A549 (cell line): ENCODE measurements around the gene UNC5C. TPM values are rescaled to one million over a fixed set of nuclear protein-coding genes. Genes with fewer than 3 reads are reported as not detected.
A peak's percentile ranks its signal among the peaks of the same experiment; 100 is the strongest.

Source experiments
- ATAC-seq, 2 experiments: fragments of 200-7000 bp in 1 of 2; fragments of >200 bp in 1 of 2; cut with Nextera tagmentation in 1 of 2; cut with Tn5 transposase in 1 of 2; 3 replicates each; pipeline versions ENCODE4 v1.8.0 to v1.9.1; 2018 to 2020; ENCODE audit warnings: mild to moderate bottlenecking in 1 of 2, moderate library complexity in 1 of 2
- CTCF ChIA-PET: fragments of 300-600 bp; sonication (Branson Sonifier 250); formaldehyde crosslinking; extraction: SDS; loops from one replicate; lab custom pipeline; 2021; ENCODE audit warnings: antibody characterized with exemption, inconsistent platforms; lab: Yijun Ruan, JAX
- POLR2A ChIA-PET: fragments of 350-600 bp; formaldehyde crosslinking; extraction: SDS; loops from one replicate; lab custom pipeline; 2021; ENCODE audit warnings: antibody characterized with exemption, inconsistent platforms; lab: Yijun Ruan, JAX
- DNase-seq, 2 experiments: peaks; one replicate each; pipeline versions ENCODE4 v3.0.0 to v3.0.0-alpha.2; 2011 to 2016; ENCODE audit warnings: low read depth in 1 of 2, low spot score in 1 of 2
- FAIRE-seq: peaks from 2 replicates; lab custom pipeline; 2011; peaks lifted over from hg19 to GRCh38; lab: Jason Lieb, UNC
- H3K27ac ChIP-seq, 2 experiments: fragments of >200 bp; sonication (Bioruptor Twin); formaldehyde crosslinking; 3 replicates each; pipeline ENCODE4 v1.5.1; 2016 to 2017
- H3K4me1 ChIP-seq: fragments of >200 bp; sonication (Bioruptor Twin); formaldehyde crosslinking; 3 replicates; pipeline ENCODE4 v1.6.1; 2016
- H3K4me2 ChIP-seq: fragments of >200 bp; sonication (Bioruptor Twin); formaldehyde crosslinking; 3 replicates; pipeline ENCODE4 v1.6.1; 2016
- H3K4me3 ChIP-seq: fragments of >200 bp; sonication (Bioruptor Twin); formaldehyde crosslinking; 3 replicates; pipeline ENCODE4 v1.5.1; 2016
- H3K9me3 ChIP-seq: fragments of >200 bp; sonication (Bioruptor Twin); formaldehyde crosslinking; 3 replicates; pipeline ENCODE4 v1.6.1; 2016
- CBX2 ChIP-seq: fragments of 200-600 bp; sonication (generic); IDR thresholded peaks from 2 replicates; pipeline ENCODE4 v1.6.1; 2016; ENCODE audit warnings: low read depth, mild to moderate bottlenecking, borderline replicate concordance
- CHD4 ChIP-seq: fragments of 200-600 bp; sonication (generic); IDR thresholded peaks from 2 replicates; pipeline ENCODE4 v1.6.1; 2016; ENCODE audit warnings: antibody characterized with exemption, mild to moderate bottlenecking, borderline replicate concordance
- CTCF ChIP-seq: fragments of >200 bp; sonication (Bioruptor Twin); formaldehyde crosslinking; IDR thresholded peaks from 3 replicates; pipeline ENCODE4 v1.5.1; 2016
- ELK1 ChIP-seq: fragments of 150-350 bp; IDR thresholded peaks from 2 replicates; pipeline ENCODE4 v1.6.1; 2014; ENCODE audit warnings: low read depth, mild to moderate bottlenecking, low read length
- ESRRA ChIP-seq: fragments of 150-350 bp; IDR thresholded peaks from 2 replicates; pipeline ENCODE4 v1.6.1; 2014; ENCODE audit warnings: mild to moderate bottlenecking, low read length, borderline replicate concordance
- FOSL2 ChIP-seq, 2 experiments: fragments of 450-650 bp in 1 of 2; fragments of >200 bp in 1 of 2; sonication (Bioruptor Twin) in 1 of 2; formaldehyde crosslinking; IDR thresholded peaks; 2 replicates each; pipeline versions ENCODE4 v1.5.0 to v1.6.1; 2016 to 2020; ENCODE audit warnings: mild to moderate bottlenecking in 1 of 2, moderate library complexity in 1 of 2
- HDAC2 ChIP-seq: fragments of 200-600 bp; sonication (generic); IDR thresholded peaks from 2 replicates; pipeline ENCODE4 v1.6.1; 2016
- HEYL ChIP-seq: fragments of 250-450 bp; sonication (Bioruptor Pico); IDR thresholded peaks from 2 replicates; pipeline ENCODE4 v1.8.0; 2021; ENCODE audit warnings: mild to moderate bottlenecking, moderate library complexity
- HOXB5 ChIP-seq: fragments of 250-450 bp; sonication (Bioruptor Pico); IDR thresholded peaks from 2 replicates; pipeline ENCODE4 v1.5.0; 2020; ENCODE audit warnings: mild to moderate bottlenecking, moderate library complexity
- MAFK ChIP-seq: fragments of 450-650 bp; IDR thresholded peaks from 2 replicates; pipeline ENCODE4 v1.6.1; 2014; ENCODE audit not compliant: partially characterized antibody
- MYC ChIP-seq: IDR thresholded peaks from 2 replicates; pipeline ENCODE4 v1.6.1; 2012; ENCODE audit warnings: mild to moderate bottlenecking, inconsistent platforms, low read length, improper control_type of control experiment, borderline replicate concordance
- POLR2A ChIP-seq: IDR thresholded peaks from 2 replicates; pipeline ENCODE4 v1.6.1; 2012; ENCODE audit warnings: mild to moderate bottlenecking, low read length
- POLR2AphosphoS2 ChIP-seq: conservative IDR thresholded peaks from 2 replicates; pipeline ENCODE4 v1.6.1; 2012; ENCODE audit warnings: low read length, improper control_type of control experiment, inconsistent platforms
- RARB ChIP-seq: fragments of 250-450 bp; sonication (Bioruptor Pico); IDR thresholded peaks from 2 replicates; pipeline ENCODE4 v1.8.0; 2021; ENCODE audit warnings: mild to moderate bottlenecking, moderate library complexity
- TFCP2L1 ChIP-seq: fragments of 250-450 bp; sonication (Bioruptor Pico); IDR thresholded peaks from 2 replicates; pipeline ENCODE4 v1.5.0; 2021; ENCODE audit warnings: mild to moderate bottlenecking
- TP53 ChIP-seq: fragments of 250-450 bp; sonication (Bioruptor Pico); IDR thresholded peaks from 2 replicates; pipeline ENCODE4 v1.5.0; 2021; ENCODE audit warnings: mild to moderate bottlenecking, moderate library complexity
- ZNF302 ChIP-seq: fragments of 250-450 bp; sonication (Bioruptor Pico); IDR thresholded peaks from 2 replicates; pipeline ENCODE4 v1.9.0; 2021; ENCODE audit warnings: inconsistent platforms, mild to moderate bottlenecking, moderate library complexity
- WGBS: methylation state at CpG from one replicate; pipeline ENCODE4 v1.1.6; 2017; ENCODE audit errors: missing lambda C conversion rate; 5-methylcytosine and 5-hydroxymethylcytosine counted together
- polyA plus RNA-seq, 4 experiments: library from polyadenylated mRNA; depleted of rRNA in 3 of 4; stranded (reverse); fragments of >200 nt; fragmentation: RNase III in 1 of 4; extraction: RNeasy Plus Mini Kit Qiagen cat#74134 plus additional on column Dnase treatment in 1 of 4; gene quantifications; 2 replicates in 3 of 4; 3 replicates in 1 of 4; pipeline ENCODE4 v1.2.3, GENCODE V29; 2011 to 2017
- TF ChIP-seq, protein P1 (sequence below): fragments of 450-650 bp; IDR thresholded peaks from 2 replicates; pipeline ENCODE4 v1.6.1; 2014; ENCODE audit warnings: antibody characterized with exemption
- TF ChIP-seq, protein P2 (sequence below): fragments of >200 bp; sonication (Bioruptor Twin); formaldehyde crosslinking; IDR thresholded peaks from 3 replicates; pipeline ENCODE4 v1.6.1; 2016
- TF ChIP-seq, protein P3 (sequence below): IDR thresholded peaks from 2 replicates; pipeline ENCODE4 v1.6.1; 2012
- TF ChIP-seq, protein P4 (sequence below): fragments of 200-600 bp; sonication (generic); IDR thresholded peaks from 2 replicates; pipeline ENCODE4 v1.6.1; 2016; ENCODE audit warnings: antibody characterized with exemption, mild to moderate bottlenecking, moderate library complexity

Gene UNC5C
- polyA plus RNA-seq, 2 of the 4 experiments (the other 2 are of a cell fraction), result 0.13 TPM; not detected in 1

GRCh38 chr4:95361696-95361965 lies 187.1 kb downstream of the UNC5C start:
- no peak overlapping the region for H3K4me2 ChIP-seq
- no peak for TF ChIP-seq HDAC2
- no peak for TF ChIP-seq POLR2A
- TF ChIP-seq CHD4, result no peak
- TF ChIP-seq, protein P1, sequence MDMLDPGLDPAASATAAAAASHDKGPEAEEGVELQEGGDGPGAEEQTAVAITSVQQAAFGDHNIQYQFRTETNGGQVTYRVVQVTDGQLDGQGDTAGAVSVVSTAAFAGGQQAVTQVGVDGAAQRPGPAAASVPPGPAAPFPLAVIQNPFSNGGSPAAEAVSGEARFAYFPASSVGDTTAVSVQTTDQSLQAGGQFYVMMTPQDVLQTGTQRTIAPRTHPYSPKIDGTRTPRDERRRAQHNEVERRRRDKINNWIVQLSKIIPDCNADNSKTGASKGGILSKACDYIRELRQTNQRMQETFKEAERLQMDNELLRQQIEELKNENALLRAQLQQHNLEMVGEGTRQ, result no peak
- no peak for TF ChIP-seq CBX2
- no peak for TF ChIP-seq POLR2AphosphoS2
- TF ChIP-seq MYC, result no peak
- TF ChIP-seq MAFK, result no peak
- no peak for TF ChIP-seq FOSL2 (IDR thresholded peaks at IDR 0.05)
- no peak for TF ChIP-seq FOSL2 (CRISPR knock-in tag; IDR thresholded peaks at IDR 0.05)
- TF ChIP-seq, protein P2, sequence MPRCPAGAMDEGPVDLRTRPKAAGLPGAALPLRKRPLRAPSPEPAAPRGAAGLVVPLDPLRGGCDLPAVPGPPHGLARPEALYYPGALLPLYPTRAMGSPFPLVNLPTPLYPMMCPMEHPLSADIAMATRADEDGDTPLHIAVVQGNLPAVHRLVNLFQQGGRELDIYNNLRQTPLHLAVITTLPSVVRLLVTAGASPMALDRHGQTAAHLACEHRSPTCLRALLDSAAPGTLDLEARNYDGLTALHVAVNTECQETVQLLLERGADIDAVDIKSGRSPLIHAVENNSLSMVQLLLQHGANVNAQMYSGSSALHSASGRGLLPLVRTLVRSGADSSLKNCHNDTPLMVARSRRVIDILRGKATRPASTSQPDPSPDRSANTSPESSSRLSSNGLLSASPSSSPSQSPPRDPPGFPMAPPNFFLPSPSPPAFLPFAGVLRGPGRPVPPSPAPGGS, result no peak
- TF ChIP-seq HOXB5 (CRISPR knock-in tag), result no peak
- no peak for TF ChIP-seq TFCP2L1 (CRISPR knock-in tag)
- TF ChIP-seq CTCF, result no peak
- TF ChIP-seq, all 56 proteins: peak for 0
- FAIRE-seq (no peak), DNase-seq (no peak), ATAC-seq (no peak)
- no peak overlapping the region for H3K27ac ChIP-seq
- peaks cover 37% of the 10 kb centered on the region; the same call in 2 of the 3 replicates for H3K4me1 ChIP-seq
- POLR2A ChIA-PET, result no interaction called here
- no peaks in the 10 kb centered on the region for H3K9me3 ChIP-seq
- CTCF ChIA-PET, result no interaction called here
- no peak overlapping the region for H3K4me3 ChIP-seq
- 86% methylated on average over 3 of the region's 3 CpGs for WGBS

GRCh38 chr4:95360906-95361695 lies 187.7 kb downstream of the UNC5C start:
- Histone ChIP-seq H3K4me3 (no peak overlapping the region), H3K27ac (no peak overlapping the region), H3K4me2 (peak overlapping the region; percentile 47; the same call in 2 of the 3 replicates), H3K4me1 (peaks cover 37% of the 10 kb centered on the region; the same call in 2 of the 3 replicates), H3K9me3 (no peaks in the 10 kb centered on the region)
- FAIRE-seq (no peak), DNase-seq (no peak), ATAC-seq (no peak)
- 72% methylated on average over 7 of the region's 7 CpGs for WGBS
- POLR2A ChIA-PET, result no interaction called here
- CTCF ChIA-PET, result no interaction called here
- no peak for TF ChIP-seq CHD4
- TF ChIP-seq, protein P3, sequence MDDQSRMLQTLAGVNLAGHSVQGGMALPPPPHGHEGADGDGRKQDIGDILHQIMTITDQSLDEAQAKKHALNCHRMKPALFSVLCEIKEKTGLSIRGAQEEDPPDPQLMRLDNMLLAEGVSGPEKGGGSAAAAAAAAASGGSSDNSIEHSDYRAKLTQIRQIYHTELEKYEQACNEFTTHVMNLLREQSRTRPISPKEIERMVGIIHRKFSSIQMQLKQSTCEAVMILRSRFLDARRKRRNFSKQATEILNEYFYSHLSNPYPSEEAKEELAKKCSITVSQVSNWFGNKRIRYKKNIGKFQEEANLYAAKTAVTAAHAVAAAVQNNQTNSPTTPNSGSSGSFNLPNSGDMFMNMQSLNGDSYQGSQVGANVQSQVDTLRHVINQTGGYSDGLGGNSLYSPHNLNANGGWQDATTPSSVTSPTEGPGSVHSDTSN, result no peak
- no peak for TF ChIP-seq TP53 (CRISPR knock-in tag)
- no peak for TF ChIP-seq CTCF
- no peak for TF ChIP-seq RARB (CRISPR knock-in tag)
- no peak for TF ChIP-seq ESRRA
- TF ChIP-seq, protein P4, sequence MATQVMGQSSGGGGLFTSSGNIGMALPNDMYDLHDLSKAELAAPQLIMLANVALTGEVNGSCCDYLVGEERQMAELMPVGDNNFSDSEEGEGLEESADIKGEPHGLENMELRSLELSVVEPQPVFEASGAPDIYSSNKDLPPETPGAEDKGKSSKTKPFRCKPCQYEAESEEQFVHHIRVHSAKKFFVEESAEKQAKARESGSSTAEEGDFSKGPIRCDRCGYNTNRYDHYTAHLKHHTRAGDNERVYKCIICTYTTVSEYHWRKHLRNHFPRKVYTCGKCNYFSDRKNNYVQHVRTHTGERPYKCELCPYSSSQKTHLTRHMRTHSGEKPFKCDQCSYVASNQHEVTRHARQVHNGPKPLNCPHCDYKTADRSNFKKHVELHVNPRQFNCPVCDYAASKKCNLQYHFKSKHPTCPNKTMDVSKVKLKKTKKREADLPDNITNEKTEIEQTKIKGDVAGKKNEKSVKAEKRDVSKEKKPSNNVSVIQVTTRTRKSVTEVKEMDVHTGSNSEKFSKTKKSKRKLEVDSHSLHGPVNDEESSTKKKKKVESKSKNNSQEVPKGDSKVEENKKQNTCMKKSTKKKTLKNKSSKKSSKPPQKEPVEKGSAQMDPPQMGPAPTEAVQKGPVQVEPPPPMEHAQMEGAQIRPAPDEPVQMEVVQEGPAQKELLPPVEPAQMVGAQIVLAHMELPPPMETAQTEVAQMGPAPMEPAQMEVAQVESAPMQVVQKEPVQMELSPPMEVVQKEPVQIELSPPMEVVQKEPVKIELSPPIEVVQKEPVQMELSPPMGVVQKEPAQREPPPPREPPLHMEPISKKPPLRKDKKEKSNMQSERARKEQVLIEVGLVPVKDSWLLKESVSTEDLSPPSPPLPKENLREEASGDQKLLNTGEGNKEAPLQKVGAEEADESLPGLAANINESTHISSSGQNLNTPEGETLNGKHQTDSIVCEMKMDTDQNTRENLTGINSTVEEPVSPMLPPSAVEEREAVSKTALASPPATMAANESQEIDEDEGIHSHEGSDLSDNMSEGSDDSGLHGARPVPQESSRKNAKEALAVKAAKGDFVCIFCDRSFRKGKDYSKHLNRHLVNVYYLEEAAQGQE, result no peak
- no peak for TF ChIP-seq HEYL (CRISPR knock-in tag)
- TF ChIP-seq CBX2, result no peak
- TF ChIP-seq FOSL2 (IDR thresholded peaks at IDR 0.05), result no peak
- no peak for TF ChIP-seq FOSL2 (CRISPR knock-in tag; IDR thresholded peaks at IDR 0.05)
- TF ChIP-seq ZNF302 (CRISPR knock-in tag), result no peak
- TF ChIP-seq MYC, result no peak
- TF ChIP-seq HOXB5 (CRISPR knock-in tag), result no peak
- no peak for TF ChIP-seq ELK1
- TF ChIP-seq, protein P1, result no peak
